ENCODE results near the gene CA5B.

DNA sequence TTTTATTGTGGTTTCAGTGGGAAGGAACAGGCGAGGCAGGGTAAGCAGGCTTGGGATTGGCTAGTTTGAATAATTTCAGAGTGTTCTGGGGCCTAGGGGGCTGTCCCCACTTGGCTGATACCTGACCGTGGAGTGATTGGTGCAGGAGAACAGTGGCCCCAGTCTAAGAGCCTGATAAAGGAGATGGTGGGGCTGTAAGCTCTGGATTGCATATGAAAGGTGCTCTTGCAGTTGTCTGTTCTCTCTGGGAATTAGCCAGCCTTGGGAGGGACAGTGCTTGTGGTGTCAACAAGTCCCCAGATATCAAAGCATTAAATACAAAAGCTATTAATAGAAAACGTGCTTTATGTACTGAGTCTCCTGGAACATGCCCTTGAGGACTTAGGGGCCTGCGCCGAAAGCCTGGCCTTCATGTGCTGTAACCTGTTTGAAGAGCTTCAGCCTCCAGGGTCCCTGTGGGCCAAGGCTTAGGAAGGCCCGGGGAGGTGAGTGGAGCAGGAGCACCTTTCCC lies 43.1 kb upstream of the CA5B start:
- TF ChIP-seq CTCF (conservative IDR thresholded peaks at IDR 0.05) (no peak), ZFX (IDR thresholded peaks at IDR 0.05) (no peak)
